Activated CD4-positive, alpha-beta T cell treated with anti-CD3 and anti-CD28 coated beads, Interleukin-2, amount 10 ng/mL, durations not matched to agents 24 days and 14 days (primary cell): Measurements from ENCODE around the gene SLC45A1. TPM values are rescaled to one million over a fixed set of nuclear protein-coding genes. Genes with fewer than 3 reads are reported as not detected.
A peak's percentile ranks its signal among the peaks of the same experiment; 100 is the strongest.
"Not testable (repeated sequence)": the region's sequence is repeated elsewhere in the genome, so short reads cannot be mapped to it uniquely, and the experiment has no call there.

Source experiments
- DNase-seq: peaks from one replicate; pipeline ENCODE4 v3.0.0; 2022
- H3K27ac Mint-ChIP-seq: one replicate; pipeline ENCODE4 v1.8.0; 2022; ENCODE audit warnings: mild to moderate bottlenecking, mixed read lengths
- H3K27me3 Mint-ChIP-seq: one replicate; pipeline ENCODE4 v1.8.0; 2022; ENCODE audit warnings: mixed read lengths
- H3K36me3 Mint-ChIP-seq: one replicate; pipeline ENCODE4 v1.8.0; 2022; ENCODE audit warnings: low read depth, mild to moderate bottlenecking, mixed read lengths
- H3K4me1 Mint-ChIP-seq: one replicate; pipeline ENCODE4 v1.8.0; 2021; ENCODE audit warnings: mixed read lengths
- H3K4me3 Mint-ChIP-seq: one replicate; pipeline ENCODE4 v1.8.0; 2022; ENCODE audit warnings: mild to moderate bottlenecking, moderate library complexity, mixed read lengths
- H3K9me3 Mint-ChIP-seq: one replicate; pipeline ENCODE4 v1.8.0; 2021; ENCODE audit warnings: mixed read lengths
- intact Hi-C: fragments of 100-400 bp; cut with micrococcal nuclease; formaldehyde crosslinking; loops from one replicate; pipeline ENCODE4 v1.15.1; 2023
- total RNA-seq: library from RNA; stranded (reverse); gene quantifications from 2 replicates; pipeline ENCODE4 v1.2.3, GENCODE V29; 2022

The SLC45A1 gene
- total RNA-seq, result 0.12 and 0.38 TPM in 2 replicates

GRCh38 chr1:8317647-8318381 lies at the start of gene SLC45A1:
Gene SLC45A1, plus strand, starts transcription at chr1:8318114. Its CDS starts 6,216 bp downstream, at chr1:8324330.
- peaks cover 19% of the 10 kb centered on the region for H3K4me1 Mint-ChIP-seq
- intact Hi-C loops, result loop anchor here (1.0 to 2.0 kb wide), 2 partner anchors 31 to 292 kb away; partner anchors contain the start of gene ERRFI1
- H3K27ac Mint-ChIP-seq, result peak within 1 kb of the TSS; percentile 29
- H3K36me3 Mint-ChIP-seq, result peaks cover 2% of the 10 kb centered on the region
- peak; percentile 95 for DNase-seq
- H3K27me3 Mint-ChIP-seq, result peaks cover 43% of the 10 kb centered on the region
- H3K9me3 Mint-ChIP-seq, result peaks cover 8% of the 10 kb centered on the region
- H3K4me3 Mint-ChIP-seq, result peak within 1 kb of the TSS; percentile 73

- no peak overlapping the region for H3K4me3 Mint-ChIP-seq
- no peak overlapping the region for H3K27ac Mint-ChIP-seq
- H3K4me1 Mint-ChIP-seq, result peaks cover 2% of the 10 kb centered on the region
- no peak for DNase-seq
- peaks cover 5% of the 10 kb centered on the region for H3K9me3 Mint-ChIP-seq
- intact Hi-C loops, result no loop called here
- no peaks in the 10 kb centered on the region for H3K36me3 Mint-ChIP-seq
- H3K27me3 Mint-ChIP-seq, result peaks cover 12% of the 10 kb centered on the region
Measured at GRCh38 chr1:8273036-8273435, 44.9 kb upstream of the SLC45A1 start.

GRCh38 chr1:8274352-8274751 lies 43.6 kb upstream of the SLC45A1 start:
- intact Hi-C loops, result no loop called here
- H3K36me3 Mint-ChIP-seq, result no peaks in the 10 kb centered on the region

GRCh38 chr1:8276173-8276914 lies 41.6 kb upstream of the SLC45A1 start:
- intact Hi-C loops, result no loop called here
- Mint-ChIP-seq H3K36me3 (no peaks in the 10 kb centered on the region), H3K4me1 (peaks cover 2% of the 10 kb centered on the region), H3K4me3 (no peak overlapping the region), H3K9me3 (peaks cover 5% of the 10 kb centered on the region), H3K27ac (no peak overlapping the region), H3K27me3 (peaks cover 7% of the 10 kb centered on the region)
- DNase-seq, result no peak

More at GRCh38 chr1:8274352-8274751, 43.6 kb upstream of the SLC45A1 start:
- H3K27me3 Mint-ChIP-seq, result peaks cover 10% of the 10 kb centered on the region
- peaks cover 5% of the 10 kb centered on the region for H3K9me3 Mint-ChIP-seq
- peaks cover 2% of the 10 kb centered on the region for H3K4me1 Mint-ChIP-seq
- DNase-seq, result no peak
- no peak overlapping the region for H3K27ac Mint-ChIP-seq
- no peak overlapping the region for H3K4me3 Mint-ChIP-seq

DNA sequence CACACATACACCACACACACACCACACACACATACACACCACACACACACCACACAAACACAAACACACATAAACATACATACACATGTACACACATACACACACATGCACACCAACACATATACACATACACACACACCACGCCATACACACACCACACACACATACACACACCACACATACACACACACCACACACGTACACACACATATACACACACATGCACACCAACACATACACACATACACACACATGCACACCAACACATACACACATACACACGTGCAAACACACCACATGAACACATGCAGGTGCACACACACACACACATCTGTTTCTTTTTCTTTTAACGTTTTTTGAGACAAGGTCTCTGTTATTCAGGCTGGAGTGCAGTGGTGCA lies 41.0 kb upstream of the SLC45A1 start:
- DNase-seq, result no peak
- Mint-ChIP-seq H3K4me1 (peaks cover 2% of the 10 kb centered on the region), H3K36me3 (no peaks in the 10 kb centered on the region), H3K27me3 (peaks cover 13% of the 10 kb centered on the region), H3K9me3 (peaks cover 5% of the 10 kb centered on the region), H3K4me3 (no peak overlapping the region), H3K27ac (no peak overlapping the region)
- intact Hi-C loops, result no loop called here

- H3K4me1 Mint-ChIP-seq, result peaks cover 12% of the 10 kb centered on the region
- intact Hi-C loops, DNase-seq, H3K36me3 Mint-ChIP-seq, H3K4me3 Mint-ChIP-seq, H3K9me3 Mint-ChIP-seq, H3K27ac Mint-ChIP-seq: not testable (repeated sequence)
- H3K27me3 Mint-ChIP-seq, result peaks cover 27% of the 10 kb centered on the region
Measured at GRCh38 chr1:8278677-8279076, 39.2 kb upstream of the SLC45A1 start.

GRCh38 chr1:8281843-8282509 lies 35.9 kb upstream of the SLC45A1 start:
- peaks cover 9% of the 10 kb centered on the region for H3K4me1 Mint-ChIP-seq
- H3K9me3 Mint-ChIP-seq, result peaks cover 2% of the 10 kb centered on the region
- intact Hi-C loops, result no loop called here
- no peak overlapping the region for H3K4me3 Mint-ChIP-seq
- H3K27me3 Mint-ChIP-seq, result peaks cover 30% of the 10 kb centered on the region
- H3K27ac Mint-ChIP-seq, result no peak overlapping the region
- DNase-seq, result no peak
- H3K36me3 Mint-ChIP-seq, result no peaks in the 10 kb centered on the region

GRCh38 chr1:8283058-8283884 lies 34.6 kb upstream of the SLC45A1 start:
- DNase-seq, result no peak
- H3K27ac Mint-ChIP-seq, result peak overlapping the region; percentile 39
- H3K36me3 Mint-ChIP-seq, result no peaks in the 10 kb centered on the region
- peaks cover 9% of the 10 kb centered on the region for H3K4me1 Mint-ChIP-seq
- no peaks in the 10 kb centered on the region for H3K9me3 Mint-ChIP-seq
- no peak overlapping the region for H3K4me3 Mint-ChIP-seq
- H3K27me3 Mint-ChIP-seq, result peaks cover 31% of the 10 kb centered on the region
- intact Hi-C loops, result no loop called here

- Mint-ChIP-seq H3K4me3 (no peak overlapping the region), H3K27me3 (peaks cover 31% of the 10 kb centered on the region), H3K4me1 (peaks cover 9% of the 10 kb centered on the region), H3K27ac (no peak overlapping the region), H3K36me3 (no peaks in the 10 kb centered on the region), H3K9me3 (no peaks in the 10 kb centered on the region)
- intact Hi-C loops, result no loop called here
- DNase-seq, result no peak
Measured at GRCh38 chr1:8284127-8284526, 33.8 kb upstream of the SLC45A1 start.

GRCh38 chr1:8285103-8285502 lies 32.8 kb upstream of the SLC45A1 start:
- Mint-ChIP-seq H3K27me3 (peaks cover 31% of the 10 kb centered on the region), H3K36me3 (no peaks in the 10 kb centered on the region), H3K27ac (no peak overlapping the region), H3K4me1 (peaks cover 9% of the 10 kb centered on the region), H3K9me3 (no peaks in the 10 kb centered on the region), H3K4me3 (no peak overlapping the region)
- no peak for DNase-seq
- intact Hi-C loops, result no loop called here

GRCh38 chr1:8285965-8286364 lies 31.9 kb upstream of the SLC45A1 start:
- H3K4me3 Mint-ChIP-seq, result no peak overlapping the region
- H3K9me3 Mint-ChIP-seq, result no peaks in the 10 kb centered on the region
- H3K27me3 Mint-ChIP-seq, result peaks cover 29% of the 10 kb centered on the region
- no peak overlapping the region for H3K27ac Mint-ChIP-seq
- H3K36me3 Mint-ChIP-seq, result no peaks in the 10 kb centered on the region
- intact Hi-C loops, result no loop called here
- peaks cover 9% of the 10 kb centered on the region for H3K4me1 Mint-ChIP-seq
- no peak for DNase-seq

DNA sequence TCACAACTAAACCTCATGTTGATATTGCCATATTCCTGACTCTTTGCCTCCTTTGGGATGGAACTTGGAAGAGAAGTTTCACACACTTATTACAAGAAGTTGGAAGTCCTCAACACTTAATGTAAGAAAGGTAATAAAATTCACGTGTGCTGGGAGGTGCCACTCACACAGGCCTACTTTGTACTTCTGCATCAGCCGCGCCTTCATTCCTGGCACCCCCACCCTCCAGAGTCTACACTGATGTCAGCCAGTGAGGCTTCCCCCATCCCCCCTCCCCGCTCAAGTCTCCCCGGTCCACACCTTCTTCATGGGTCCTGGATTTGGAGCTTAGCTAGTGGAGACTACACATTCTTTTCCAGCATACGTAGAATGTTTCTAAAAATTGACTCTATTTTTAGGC lies 24.8 kb upstream of the SLC45A1 start:
- Mint-ChIP-seq H3K27ac (no peak overlapping the region), H3K36me3 (no peaks in the 10 kb centered on the region), H3K27me3 (peaks cover 2% of the 10 kb centered on the region), H3K4me3 (no peak overlapping the region), H3K9me3 (no peaks in the 10 kb centered on the region), H3K4me1 (no peaks in the 10 kb centered on the region)
- no peak for DNase-seq
- intact Hi-C loops, result no loop called here

DNA sequence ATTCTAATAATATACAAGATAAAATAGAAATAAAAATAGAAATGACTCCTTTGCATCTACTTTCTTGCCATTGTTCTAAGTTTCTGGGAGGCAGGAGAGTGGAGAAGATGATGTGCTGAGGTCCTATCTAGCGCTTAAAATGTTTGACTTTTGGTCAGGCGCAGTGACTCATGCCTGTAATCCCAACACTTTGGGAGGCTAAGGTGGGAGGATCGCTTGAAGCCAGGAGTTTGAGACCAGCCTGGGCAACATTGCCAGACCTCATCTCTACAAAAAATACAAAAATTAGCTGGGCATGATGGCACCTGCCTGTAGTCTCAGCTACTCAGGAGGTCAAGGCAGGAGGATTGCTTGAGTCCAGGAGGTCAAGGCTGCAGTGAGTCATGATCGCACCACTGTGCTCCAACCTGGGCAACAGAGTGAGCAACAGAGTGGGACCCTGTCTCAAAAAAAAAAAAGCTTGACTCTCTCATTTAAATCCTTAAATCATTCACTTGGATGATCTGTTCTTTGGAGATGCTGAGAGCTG lies 24.2 kb upstream of the SLC45A1 start:
- H3K9me3 Mint-ChIP-seq, result no peaks in the 10 kb centered on the region
- no peak overlapping the region for H3K27ac Mint-ChIP-seq
- H3K4me3 Mint-ChIP-seq, result no peak overlapping the region
- DNase-seq, result no peak
- no peaks in the 10 kb centered on the region for H3K36me3 Mint-ChIP-seq
- no peaks in the 10 kb centered on the region for H3K4me1 Mint-ChIP-seq
- intact Hi-C loops, result no loop called here
- H3K27me3 Mint-ChIP-seq, result peaks cover 2% of the 10 kb centered on the region
